ENCODE measurements around the gene TTYH3. TPM values are rescaled to one million over a fixed set of nuclear protein-coding genes. Genes with fewer than 3 reads are reported as not detected.

Gene TTYH3
- total and polyA plus RNA-seq, 2 donors from 2014 or later, result 22.5 to 55.0 TPM

- Histone ChIP-seq H3K36me3 (ENCODE audit: control insufficient read depth in 2 of 3, insufficient read depth in 3 of 3, low read length in 3 of 3) (peaks cover 0 to 16% (median 11%) of the 10 kb centered on the region in 3 donors), H3K27me3 (ENCODE audit: control insufficient read depth, insufficient read depth, low read length) (no peaks in the 10 kb centered on the region)
- no peak for FAIRE-seq
These were observed 33.5 kb upstream of the TTYH3 start for GRCh38 chr7:2598154-2598823.

GRCh38 chr7:2601065-2601464, 30.7 kb upstream of the TTYH3 start:
- no peaks in the 10 kb centered on the region for H3K9me3 ChIP-seq (ENCODE audit: control insufficient read depth in 2 of 3, insufficient read depth in 1 of 3, low read length in 3 of 3)
- intact Hi-C loops (cut with DNase I), result no loop called here
- H3K36me3 ChIP-seq (ENCODE audit: control insufficient read depth in 2 of 3, insufficient read depth in 3 of 3, low read length in 3 of 3), result peaks cover 0 to 10% (median 8%) of the 10 kb centered on the region in 3 donors
- H3K27me3 ChIP-seq (ENCODE audit: control insufficient read depth, insufficient read depth, low read length), result no peaks in the 10 kb centered on the region
- H3K27ac ChIP-seq (ENCODE audit: low read depth in 2 of 2, low read length in 2 of 2), result no peak overlapping the region
- no peaks in the 10 kb centered on the region for H3K4me1 ChIP-seq (ENCODE audit: control insufficient read depth in 2 of 3, insufficient read depth in 2 of 3, low read depth in 1 of 3, low read length in 3 of 3)
- TF ChIP-seq CTCF (IDR thresholded peaks at IDR 0.05; ENCODE audit: borderline replicate concordance, extremely low read depth, insufficient read depth), result no peak
- no peak overlapping the region for H3K4me3 ChIP-seq (ENCODE audit: low read length in 3 of 3)
- no peak overlapping the region for H3K9ac ChIP-seq (ENCODE audit: low read length in 3 of 3)
- DNase-seq (no peak), FAIRE-seq (no peak)

More at GRCh38 chr7:2598154-2598823, 33.5 kb upstream of the TTYH3 start:
- H3K27ac ChIP-seq (ENCODE audit: low read depth in 2 of 2, low read length in 2 of 2), result no peak overlapping the region
- no peaks in the 10 kb centered on the region for H3K4me1 ChIP-seq (ENCODE audit: control insufficient read depth in 2 of 3, insufficient read depth in 2 of 3, low read depth in 1 of 3, low read length in 3 of 3)
- no peak overlapping the region for H3K9ac ChIP-seq (ENCODE audit: low read length in 3 of 3)
- no peak for TF ChIP-seq CTCF (IDR thresholded peaks at IDR 0.05; ENCODE audit: borderline replicate concordance, extremely low read depth, insufficient read depth)
- no peak for DNase-seq
- H3K4me3 ChIP-seq (ENCODE audit: low read length in 3 of 3), result no peak overlapping the region
- no peaks in the 10 kb centered on the region for H3K9me3 ChIP-seq (ENCODE audit: control insufficient read depth in 2 of 3, insufficient read depth in 1 of 3, low read length in 3 of 3)
- intact Hi-C loops (cut with DNase I), result no loop called here

- no peak for FAIRE-seq
- H3K36me3 ChIP-seq (ENCODE audit: control insufficient read depth in 2 of 3, insufficient read depth in 3 of 3, low read length in 3 of 3), result peaks cover 0 to 10% (median 8%) of the 10 kb centered on the region in 3 donors
- H3K4me3 ChIP-seq (ENCODE audit: low read length in 3 of 3), result no peak overlapping the region
- H3K9ac ChIP-seq (ENCODE audit: low read length in 3 of 3), result no peak overlapping the region
- H3K27ac ChIP-seq (ENCODE audit: low read depth in 2 of 2, low read length in 2 of 2), result no peak overlapping the region
- intact Hi-C loops (cut with DNase I), result no loop called here
- no peak for TF ChIP-seq CTCF (IDR thresholded peaks at IDR 0.05; ENCODE audit: borderline replicate concordance, extremely low read depth, insufficient read depth)
- H3K9me3 ChIP-seq (ENCODE audit: control insufficient read depth in 2 of 3, insufficient read depth in 1 of 3, low read length in 3 of 3), result no peaks in the 10 kb centered on the region
- H3K4me1 ChIP-seq (ENCODE audit: control insufficient read depth in 2 of 3, insufficient read depth in 2 of 3, low read depth in 1 of 3, low read length in 3 of 3), result peaks cover 0 to 5% (median 0%) of the 10 kb centered on the region in 3 donors
- no peaks in the 10 kb centered on the region for H3K27me3 ChIP-seq (ENCODE audit: control insufficient read depth, insufficient read depth, low read length)
- DNase-seq, result peak in 1 of 5 donors; percentile 24
These were observed 29.9 kb upstream of the TTYH3 start for GRCh38 chr7:2601907-2602306.

All from kidney (tissue), 14 donors.